Osteoblast (primary cell): ENCODE data around the gene COL9A1. TPM values are rescaled to one million over a fixed set of nuclear protein-coding genes. Genes with fewer than 3 reads are reported as not detected.
"Not testable (repeated sequence)": the region's sequence is repeated elsewhere in the genome, so short reads cannot be mapped to it uniquely, and the experiment has no call there.

ENCODE experiments used
- DNase-seq: peaks from one replicate; pipeline ENCODE4 v3.0.0; 2011; ENCODE audit warnings: low spot score, mixed read lengths; ENCODE audit not compliant: insufficient read length; ENCODE audit errors: missing footprints
- H2AFZ ChIP-seq: 2 replicates; pipeline ENCODE4 v1.6.0; 2011; ENCODE audit warnings: mild to moderate bottlenecking, low read length
- H3K27ac ChIP-seq: 2 replicates; pipeline ENCODE4 v1.5.1; 2011; ENCODE audit warnings: mild to moderate bottlenecking, low read depth, low read length, moderate library complexity
- H3K27me3 ChIP-seq: 2 replicates; pipeline ENCODE4 v1.6.0; 2012; ENCODE audit warnings: mild to moderate bottlenecking, control low read depth, inconsistent platforms, low read length, moderate library complexity; ENCODE audit not compliant: insufficient read depth
- H3K36me3 ChIP-seq: 2 replicates; pipeline ENCODE4 v1.5.1; 2011; ENCODE audit warnings: mild to moderate bottlenecking, low read length, control low read depth, moderate library complexity; ENCODE audit not compliant: insufficient read depth
- H3K4me1 ChIP-seq: 2 replicates; pipeline ENCODE4 v1.5.1; 2011; ENCODE audit warnings: mild to moderate bottlenecking, low read length, control low read depth, moderate library complexity; ENCODE audit not compliant: insufficient read depth
- H3K4me2 ChIP-seq: 2 replicates; pipeline ENCODE4 v1.6.0; 2011; ENCODE audit warnings: mild to moderate bottlenecking, low read length; ENCODE audit not compliant: insufficient read depth
- H3K4me3 ChIP-seq: fragments of 200-600 bp; sonication (generic); 3 replicates; pipeline ENCODE4 v1.5.1; 2012; ENCODE audit warnings: mild to moderate bottlenecking, low read length, inconsistent platforms; ENCODE audit not compliant: insufficient read depth
- H3K79me2 ChIP-seq: 2 replicates; pipeline ENCODE4 v1.6.0; 2012; ENCODE audit warnings: mild to moderate bottlenecking, low read length, control low read depth, inconsistent platforms; ENCODE audit not compliant: insufficient read depth
- H3K9me3 ChIP-seq: 2 replicates; pipeline ENCODE4 v1.5.1; 2011; ENCODE audit warnings: low read depth, low read length, control low read depth
- H4K20me1 ChIP-seq: 2 replicates; pipeline ENCODE4 v1.6.0; 2012; ENCODE audit warnings: mild to moderate bottlenecking, low read length, control low read depth; ENCODE audit not compliant: insufficient read depth
- CTCF ChIP-seq: IDR thresholded peaks from 2 replicates; pipeline ENCODE4 v1.5.1; 2011; ENCODE audit warnings: mild to moderate bottlenecking, low read depth, low read length, moderate library complexity; ENCODE audit errors: extremely low read depth
- total RNA-seq: library from RNA; depleted of rRNA; stranded (reverse); fragments of >200 nt; gene quantifications from 2 replicates; pipeline ENCODE4 v1.2.3, GENCODE V29; 2012

COL9A1 gene
- total RNA-seq: not detected in 2 replicates

DNA sequence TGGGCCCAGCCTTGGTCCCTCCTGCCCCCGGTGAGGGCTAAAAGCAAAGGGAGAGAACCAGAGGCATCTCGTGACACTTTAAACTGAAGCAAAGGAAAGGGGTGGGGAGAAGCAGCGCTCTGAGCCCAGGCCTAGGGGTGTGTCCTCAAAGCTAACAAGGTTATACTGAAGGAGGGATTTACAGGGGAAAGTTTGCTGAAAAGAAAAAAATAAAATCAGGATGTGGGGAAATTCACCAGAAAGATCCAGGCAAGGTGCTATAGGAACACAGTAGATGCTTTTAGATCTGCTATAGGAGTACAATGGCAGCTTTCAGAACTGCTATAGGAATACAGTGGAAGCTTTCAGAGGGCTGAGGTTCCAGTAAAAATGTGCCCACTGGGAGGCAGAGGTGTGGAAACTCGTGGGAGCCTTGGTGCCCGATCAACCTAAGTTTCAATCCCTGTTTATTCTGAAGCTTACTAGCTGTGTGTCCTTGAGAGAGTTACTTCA is at the start of gene COL9A1:
Gene COL9A1 (minus strand): TSS at position 51 of the 492 bp plus-strand sequence. CDS start 160 bp downstream, outside the sequence.
- no peak for TF ChIP-seq CTCF
- Histone ChIP-seq H3K27ac (no peak within 1 kb of the TSS), H3K4me3 (no peak within 1 kb of the TSS), H2AFZ (no peak within 1 kb of the TSS), H3K27me3 (peaks cover 45% of the 10 kb centered on the region), H3K9me3 (no peaks in the 10 kb centered on the region), H3K36me3 (no peaks in the 10 kb centered on the region), H3K4me1 (no peaks in the 10 kb centered on the region), H4K20me1 (no peaks in the 10 kb centered on the region), H3K4me2 (no peak within 1 kb of the TSS), H3K79me2 (no peaks in the 10 kb centered on the region)
- no peak for DNase-seq

GRCh38 chr6:70351461-70351860 is 48.6 kb upstream of the COL9A1 start:
- no peak overlapping the region for H3K4me2 ChIP-seq
- no peak for TF ChIP-seq CTCF
- H3K9me3 ChIP-seq: no peaks in the 10 kb centered on the region
- H4K20me1 ChIP-seq: no peaks in the 10 kb centered on the region
- DNase-seq: no peak
- no peak overlapping the region for H3K27ac ChIP-seq
- H3K4me1 ChIP-seq: no peaks in the 10 kb centered on the region
- H3K36me3 ChIP-seq: no peaks in the 10 kb centered on the region
- H3K4me3 ChIP-seq: no peak overlapping the region
- H3K27me3 ChIP-seq: peaks cover 8% of the 10 kb centered on the region
- H3K79me2 ChIP-seq: no peaks in the 10 kb centered on the region
- no peak overlapping the region for H2AFZ ChIP-seq

DNA sequence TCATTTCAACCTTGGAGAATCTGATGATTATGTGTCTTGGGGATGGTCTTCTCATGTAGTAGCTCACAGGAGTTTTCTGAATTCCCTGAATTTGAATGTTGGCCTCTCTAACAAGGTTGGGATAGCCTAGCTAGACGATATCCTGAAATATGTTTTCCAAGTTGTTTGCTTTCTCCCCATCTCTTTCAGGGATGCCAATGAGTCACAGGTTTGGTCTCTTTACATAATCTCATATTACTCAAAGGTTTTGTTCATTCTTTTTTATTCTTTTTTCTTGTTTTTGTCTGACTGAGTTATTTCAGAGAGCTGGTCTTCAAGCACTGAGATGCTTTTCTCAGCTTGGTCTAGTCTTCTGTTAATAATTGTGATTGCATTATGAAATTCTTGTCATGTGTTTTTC is 42.7 kb upstream of the COL9A1 start:
- Histone ChIP-seq H3K4me1 (no peaks in the 10 kb centered on the region), H4K20me1 (no peaks in the 10 kb centered on the region), H3K9me3 (no peaks in the 10 kb centered on the region), H2AFZ (no peak overlapping the region), H3K27me3 (no peaks in the 10 kb centered on the region), H3K4me2 (no peak overlapping the region), H3K36me3 (no peaks in the 10 kb centered on the region), H3K79me2 (no peaks in the 10 kb centered on the region), H3K4me3 (no peak overlapping the region), H3K27ac (no peak overlapping the region)
- DNase-seq: no peak
- no peak for TF ChIP-seq CTCF

DNA sequence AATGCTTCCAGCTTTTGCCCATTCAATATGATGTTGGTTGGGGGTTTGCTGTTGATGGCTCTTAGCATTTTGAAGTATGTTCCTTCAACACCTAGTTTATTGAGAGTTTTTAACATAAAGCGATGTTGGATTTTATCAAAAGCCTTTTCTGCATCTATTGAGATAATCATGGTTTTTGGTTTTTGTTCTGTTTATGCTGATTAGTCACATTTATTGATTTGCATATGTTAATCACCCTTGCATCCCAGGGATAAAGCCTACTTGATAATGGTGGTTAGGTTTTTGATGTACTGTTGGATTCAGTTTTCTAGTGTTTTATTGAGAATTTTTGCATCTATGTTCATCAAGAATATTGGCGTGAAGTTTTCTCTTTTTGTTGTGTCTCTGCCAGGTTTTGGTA is 40.4 kb upstream of the COL9A1 start:
- Histone ChIP-seq H3K4me3 (no peak overlapping the region), H3K27me3 (no peaks in the 10 kb centered on the region), H3K79me2 (no peaks in the 10 kb centered on the region), H3K36me3 (no peaks in the 10 kb centered on the region), H3K27ac (no peak overlapping the region), H3K4me2 (no peak overlapping the region), H3K9me3 (no peaks in the 10 kb centered on the region), H3K4me1 (no peaks in the 10 kb centered on the region), H4K20me1 (no peaks in the 10 kb centered on the region), H2AFZ (no peak overlapping the region)
- no peak for TF ChIP-seq CTCF
- DNase-seq: no peak

DNA sequence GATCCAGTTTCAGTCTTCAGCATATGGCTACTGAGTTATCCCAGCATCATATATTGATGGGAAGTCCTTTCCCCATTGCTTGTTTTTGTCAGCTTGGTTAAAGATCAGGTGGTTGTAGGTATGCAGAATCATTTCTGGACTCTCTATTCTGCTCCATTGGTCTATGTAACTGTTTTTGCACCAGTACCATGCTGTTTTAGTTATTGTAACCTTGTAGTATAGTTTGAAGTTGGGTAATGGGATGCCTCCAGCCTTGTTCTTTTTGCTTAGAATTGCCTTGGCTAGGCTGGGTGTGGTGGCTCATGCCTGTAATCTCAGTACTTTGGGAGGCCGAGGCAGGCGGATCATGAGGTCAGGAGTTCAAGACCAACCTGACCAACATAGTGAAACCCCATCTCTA is 36.9 kb upstream of the COL9A1 start:
- not testable (repeated sequence) for H3K27me3 ChIP-seq, H2AFZ ChIP-seq, H4K20me1 ChIP-seq, H3K4me1 ChIP-seq, H3K4me3 ChIP-seq, H3K9me3 ChIP-seq, H3K79me2 ChIP-seq, H3K4me2 ChIP-seq, DNase-seq, H3K27ac ChIP-seq, H3K36me3 ChIP-seq
